ENCODE measurements around the gene DIPK1B.

GRCh38 chr9:136686534-136686793 is 25.9 kb upstream of the DIPK1B start:
- TF ChIP-seq CTCF (conservative IDR thresholded peaks at IDR 0.05; ENCODE audit: low read depth, low read length) (no peak), EZH2 (IDR thresholded peaks at IDR 0.05; ENCODE audit: low read length, unreplicated experiment) (no peak)
